Kidney epithelial cell (primary cell): Measurements from ENCODE around the gene CHAT. TPM values are rescaled to one million over a fixed set of nuclear protein-coding genes. Genes with fewer than 3 reads are reported as not detected.

Experiments used
- DNase-seq: peaks from one replicate; pipeline ENCODE4 v3.0.0-alpha.2; 2010; ENCODE audit warnings: low read depth
- H3K27me3 ChIP-seq: 2 replicates; pipeline ENCODE4 v1.6.0; 2011; ENCODE audit warnings: low read length; ENCODE audit not compliant: control insufficient read depth, insufficient read depth
- H3K36me3 ChIP-seq: 2 replicates; pipeline ENCODE4 v1.5.1; 2011; ENCODE audit warnings: low read length; ENCODE audit not compliant: control insufficient read depth, insufficient read depth
- H3K4me3 ChIP-seq: 2 replicates; pipeline ENCODE4 v1.5.1; 2011; ENCODE audit warnings: low read depth, mild to moderate bottlenecking, control low read depth, low read length
- total RNA-seq: library from RNA; depleted of rRNA; stranded (reverse); fragments of >200 nt; gene quantifications from 2 replicates; pipeline ENCODE4 v1.2.3, GENCODE V29; 2015
- TF ChIP-seq, protein P1 (sequence below): IDR thresholded peaks from 2 replicates; pipeline ENCODE4 v1.5.1; 2011; ENCODE audit warnings: mild to moderate bottlenecking, moderate library complexity, low read length, control low read depth, inconsistent platforms; ENCODE audit not compliant: insufficient read depth, poor library complexity, severe bottlenecking

The CHAT gene
- total RNA-seq, 1 donor from 2014 or later, result not detected

DNA sequence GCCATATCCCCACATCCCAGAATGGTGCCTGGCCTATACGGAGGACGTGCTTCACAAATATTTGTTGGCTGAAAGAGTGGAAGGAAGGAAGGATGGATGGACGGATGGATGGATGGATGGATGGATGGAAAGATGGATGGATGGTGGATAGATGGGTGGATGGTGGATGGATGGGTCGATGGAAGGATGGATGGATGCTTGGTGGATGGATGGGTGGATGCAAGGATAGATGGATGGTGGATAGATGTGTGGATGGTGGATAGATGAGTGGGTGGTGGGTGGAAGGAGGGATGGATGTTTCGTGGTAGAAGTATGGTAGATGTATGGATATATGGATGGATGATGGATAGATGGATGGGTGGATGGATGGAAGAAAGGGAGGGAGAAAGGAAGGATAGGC is 10.8 kb downstream of the CHAT start:
- no peak overlapping the region for H3K4me3 ChIP-seq
- H3K36me3 ChIP-seq, result no peaks in the 10 kb centered on the region
- H3K27me3 ChIP-seq, result peaks cover 12% of the 10 kb centered on the region
- DNase-seq, result no peak
- TF ChIP-seq, protein P1, sequence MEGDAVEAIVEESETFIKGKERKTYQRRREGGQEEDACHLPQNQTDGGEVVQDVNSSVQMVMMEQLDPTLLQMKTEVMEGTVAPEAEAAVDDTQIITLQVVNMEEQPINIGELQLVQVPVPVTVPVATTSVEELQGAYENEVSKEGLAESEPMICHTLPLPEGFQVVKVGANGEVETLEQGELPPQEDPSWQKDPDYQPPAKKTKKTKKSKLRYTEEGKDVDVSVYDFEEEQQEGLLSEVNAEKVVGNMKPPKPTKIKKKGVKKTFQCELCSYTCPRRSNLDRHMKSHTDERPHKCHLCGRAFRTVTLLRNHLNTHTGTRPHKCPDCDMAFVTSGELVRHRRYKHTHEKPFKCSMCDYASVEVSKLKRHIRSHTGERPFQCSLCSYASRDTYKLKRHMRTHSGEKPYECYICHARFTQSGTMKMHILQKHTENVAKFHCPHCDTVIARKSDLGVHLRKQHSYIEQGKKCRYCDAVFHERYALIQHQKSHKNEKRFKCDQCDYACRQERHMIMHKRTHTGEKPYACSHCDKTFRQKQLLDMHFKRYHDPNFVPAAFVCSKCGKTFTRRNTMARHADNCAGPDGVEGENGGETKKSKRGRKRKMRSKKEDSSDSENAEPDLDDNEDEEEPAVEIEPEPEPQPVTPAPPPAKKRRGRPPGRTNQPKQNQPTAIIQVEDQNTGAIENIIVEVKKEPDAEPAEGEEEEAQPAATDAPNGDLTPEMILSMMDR, result no peak

DNA sequence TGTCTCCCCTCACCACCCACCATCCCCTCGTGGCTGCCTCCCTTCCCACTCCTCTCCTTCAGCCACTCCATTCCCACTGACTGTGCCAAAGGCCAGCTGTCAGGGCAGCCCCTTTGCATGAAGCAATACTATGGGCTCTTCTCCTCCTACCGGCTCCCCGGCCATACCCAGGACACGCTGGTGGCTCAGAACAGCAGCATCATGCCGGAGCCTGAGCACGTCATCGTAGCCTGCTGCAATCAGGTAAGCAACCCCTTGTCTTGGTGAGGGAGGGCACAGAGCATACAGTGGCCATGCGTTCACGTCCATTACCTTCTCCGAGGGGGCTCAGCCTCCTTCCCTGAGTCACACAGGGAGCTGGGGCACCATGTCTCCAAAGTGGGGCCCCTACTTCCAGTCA is 11.6 kb downstream of the CHAT start:
- Histone ChIP-seq H3K4me3 (no peak overlapping the region), H3K36me3 (no peaks in the 10 kb centered on the region), H3K27me3 (peaks cover 13% of the 10 kb centered on the region)
- TF ChIP-seq, protein P1, result no peak
- no peak for DNase-seq

DNA sequence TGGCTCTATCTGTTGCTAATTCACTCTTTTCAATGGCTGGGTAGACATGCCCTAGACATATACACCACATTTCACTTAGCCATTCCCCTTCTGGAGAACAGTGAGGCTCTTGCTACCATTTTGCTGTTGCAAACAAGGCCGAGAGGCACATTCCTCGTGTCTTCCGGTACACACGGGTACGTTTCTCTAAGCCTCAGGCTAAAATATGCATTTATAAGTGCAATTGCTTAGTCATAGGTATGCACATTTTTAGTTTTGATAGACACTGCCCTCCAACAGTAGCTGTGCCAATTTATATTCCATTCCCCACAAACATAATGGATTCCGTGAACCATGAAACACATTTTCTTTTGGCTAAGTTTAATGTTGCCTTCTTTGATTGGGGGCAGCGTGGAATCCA is 13.2 kb downstream of the CHAT start:
- TF ChIP-seq, protein P1, result no peak
- no peak overlapping the region for H3K4me3 ChIP-seq
- no peaks in the 10 kb centered on the region for H3K36me3 ChIP-seq
- H3K27me3 ChIP-seq, result peaks cover 9% of the 10 kb centered on the region
- no peak for DNase-seq

DNA sequence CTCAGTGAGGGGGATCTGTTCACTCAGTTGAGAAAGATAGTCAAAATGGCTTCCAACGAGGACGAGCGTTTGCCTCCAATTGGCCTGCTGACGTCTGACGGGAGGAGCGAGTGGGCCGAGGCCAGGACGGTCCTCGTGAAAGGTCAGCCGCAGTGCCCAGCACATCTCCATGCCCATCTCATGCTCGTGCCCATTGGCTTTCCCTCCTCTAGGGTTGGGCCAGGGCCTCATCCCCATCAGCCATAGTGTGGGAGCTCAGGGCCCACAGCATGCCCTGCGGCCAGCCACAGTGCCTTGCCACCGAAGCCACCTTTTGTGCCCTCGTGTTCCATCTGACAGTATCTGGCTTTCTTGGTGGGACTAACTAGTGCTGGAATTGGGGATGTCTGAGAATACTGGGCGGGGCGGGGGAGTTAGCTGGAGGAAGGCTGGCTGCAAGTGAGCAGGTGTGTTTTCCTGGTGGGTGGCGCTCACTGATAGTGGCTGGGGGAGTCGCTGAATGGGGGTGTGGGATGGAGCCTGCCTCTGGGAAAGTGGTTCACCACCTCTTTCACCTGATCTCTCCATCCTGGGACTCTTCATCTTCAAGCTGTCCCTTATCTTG is 13.9 kb downstream of the CHAT start:
- TF ChIP-seq, protein P1, result no peak
- Histone ChIP-seq H3K4me3 (no peak overlapping the region), H3K27me3 (peaks cover 6% of the 10 kb centered on the region), H3K36me3 (no peaks in the 10 kb centered on the region)
- no peak for DNase-seq

DNA sequence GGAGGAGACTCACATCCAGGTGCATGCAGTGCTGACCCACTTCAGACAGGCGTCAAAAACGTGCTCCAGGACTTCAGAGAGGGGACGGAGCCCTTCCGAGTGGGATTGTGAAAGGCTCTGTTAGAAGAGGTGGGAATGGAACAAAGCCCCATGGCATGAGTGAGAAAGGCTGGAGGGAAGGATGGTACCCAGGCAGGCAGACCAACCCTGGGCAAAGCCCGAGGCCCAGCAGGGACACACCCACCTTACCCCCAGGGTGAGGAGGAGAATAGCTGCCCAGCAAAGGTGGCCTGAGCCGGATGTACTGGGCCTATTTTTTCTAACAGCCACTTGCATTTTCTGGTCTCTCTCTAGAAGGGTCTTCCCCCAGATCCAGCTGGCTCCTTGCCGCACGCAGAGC is 14.8 kb downstream of the CHAT start:
- DNase-seq, result no peak
- H3K4me3 ChIP-seq, result no peak overlapping the region
- TF ChIP-seq, protein P1, result no peak
- peaks cover 4% of the 10 kb centered on the region for H3K27me3 ChIP-seq
- no peaks in the 10 kb centered on the region for H3K36me3 ChIP-seq

DNA sequence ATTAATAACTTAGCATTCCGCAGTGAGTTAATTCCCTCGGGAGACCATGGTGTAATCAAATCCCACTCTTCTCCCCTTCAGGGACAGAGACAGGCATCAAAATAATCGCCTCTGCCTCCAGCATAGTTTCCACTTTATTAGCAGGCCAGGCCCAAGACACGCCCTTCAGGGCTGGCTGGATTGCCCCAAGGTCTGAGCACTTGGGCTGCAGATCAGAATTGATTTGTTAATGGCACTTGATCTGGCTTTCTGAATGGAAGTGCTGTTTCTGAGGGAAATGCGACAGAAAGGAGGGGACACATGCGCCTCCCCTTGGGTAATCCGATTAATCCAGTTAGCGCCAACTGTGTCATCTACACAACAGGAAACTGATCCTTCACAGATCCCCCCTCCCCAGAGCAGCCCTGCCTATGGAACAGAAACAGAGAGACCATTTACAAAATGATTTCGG is 15.6 kb downstream of the CHAT start:
- H3K36me3 ChIP-seq, result no peaks in the 10 kb centered on the region
- no peak overlapping the region for H3K4me3 ChIP-seq
- no peak for DNase-seq
- TF ChIP-seq, protein P1, result no peak
- H3K27me3 ChIP-seq, result peaks cover 7% of the 10 kb centered on the region
